Esophagus squamous epithelium (tissue), 4 donors: ENCODE data around the gene HOXD4.

Source experiments
- CTCF ChIP-seq, 6 experiments: fragments of 450-650 bp in 4 of 6; fragments of 200-600 bp in 2 of 6; sonication (generic) in 2 of 6; IDR thresholded peaks; one replicate each; pipeline ENCODE4 v1.5.1; 2016 to 2019; ENCODE audit warnings: antibody characterized with exemption in 6 of 6, mild to moderate bottlenecking in 4 of 6, moderate library complexity in 4 of 6
- POLR2A ChIP-seq, 4 donors: fragments of 450-650 bp; IDR thresholded peaks; one replicate each; pipeline ENCODE4 v1.6.1; 2017; ENCODE audit warnings: antibody characterized with exemption in 4 of 4, mild to moderate bottlenecking in 4 of 4, moderate library complexity in 3 of 4

- TF ChIP-seq CTCF (IDR thresholded peaks at IDR 0.05) = no peak
- TF ChIP-seq POLR2A (IDR thresholded peaks at IDR 0.05) = no peak
These were observed 26.8 kb downstream of the HOXD4 start for GRCh38 chr2:176178038-176178756.
